Kidney epithelial cell (primary cell): Measurements from ENCODE around the gene CABP5. TPM values are rescaled to one million over a fixed set of nuclear protein-coding genes. Genes with fewer than 3 reads are reported as not detected.

Experiments
- DNase-seq: peaks from one replicate; pipeline ENCODE4 v3.0.0-alpha.2; 2010; ENCODE audit warnings: low read depth
- H3K27me3 ChIP-seq: 2 replicates; pipeline ENCODE4 v1.6.0; 2011; ENCODE audit warnings: low read length; ENCODE audit not compliant: control insufficient read depth, insufficient read depth
- H3K36me3 ChIP-seq: 2 replicates; pipeline ENCODE4 v1.5.1; 2011; ENCODE audit warnings: low read length; ENCODE audit not compliant: control insufficient read depth, insufficient read depth
- H3K4me3 ChIP-seq: 2 replicates; pipeline ENCODE4 v1.5.1; 2011; ENCODE audit warnings: low read depth, mild to moderate bottlenecking, control low read depth, low read length
- total RNA-seq: library from RNA; depleted of rRNA; stranded (reverse); fragments of >200 nt; gene quantifications from 2 replicates; pipeline ENCODE4 v1.2.3, GENCODE V29; 2015
- TF ChIP-seq, protein P1 (sequence below): IDR thresholded peaks from 2 replicates; pipeline ENCODE4 v1.5.1; 2011; ENCODE audit warnings: mild to moderate bottlenecking, moderate library complexity, low read length, control low read depth, inconsistent platforms; ENCODE audit not compliant: insufficient read depth, poor library complexity, severe bottlenecking

Gene CABP5
- total RNA-seq, 1 donor from 2014 or later = not detected

DNA sequence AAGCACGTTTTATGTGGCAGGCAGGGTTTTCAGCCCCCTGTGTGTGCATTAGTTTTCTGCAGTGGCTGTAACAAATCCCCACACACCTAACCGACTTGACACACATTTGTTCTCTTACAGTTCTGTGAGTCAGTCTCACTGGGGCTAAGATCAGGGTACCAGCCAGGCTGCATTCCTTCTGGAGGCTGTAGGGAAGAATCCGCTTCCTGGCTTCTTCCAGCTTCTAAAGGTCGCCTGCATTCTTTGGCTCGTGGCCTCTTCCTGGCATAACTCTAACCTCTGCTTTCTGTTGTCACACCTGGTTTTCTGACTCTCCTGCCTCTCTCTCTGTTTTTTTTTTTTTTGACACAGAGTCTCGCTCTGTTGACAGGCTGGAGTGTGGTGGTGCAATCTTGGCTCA lies 43.0 kb downstream of the CABP5 start:
- no peak for DNase-seq
- no peak overlapping the region for H3K4me3 ChIP-seq
- H3K27me3 ChIP-seq = no peaks in the 10 kb centered on the region
- no peaks in the 10 kb centered on the region for H3K36me3 ChIP-seq
- TF ChIP-seq, protein P1, sequence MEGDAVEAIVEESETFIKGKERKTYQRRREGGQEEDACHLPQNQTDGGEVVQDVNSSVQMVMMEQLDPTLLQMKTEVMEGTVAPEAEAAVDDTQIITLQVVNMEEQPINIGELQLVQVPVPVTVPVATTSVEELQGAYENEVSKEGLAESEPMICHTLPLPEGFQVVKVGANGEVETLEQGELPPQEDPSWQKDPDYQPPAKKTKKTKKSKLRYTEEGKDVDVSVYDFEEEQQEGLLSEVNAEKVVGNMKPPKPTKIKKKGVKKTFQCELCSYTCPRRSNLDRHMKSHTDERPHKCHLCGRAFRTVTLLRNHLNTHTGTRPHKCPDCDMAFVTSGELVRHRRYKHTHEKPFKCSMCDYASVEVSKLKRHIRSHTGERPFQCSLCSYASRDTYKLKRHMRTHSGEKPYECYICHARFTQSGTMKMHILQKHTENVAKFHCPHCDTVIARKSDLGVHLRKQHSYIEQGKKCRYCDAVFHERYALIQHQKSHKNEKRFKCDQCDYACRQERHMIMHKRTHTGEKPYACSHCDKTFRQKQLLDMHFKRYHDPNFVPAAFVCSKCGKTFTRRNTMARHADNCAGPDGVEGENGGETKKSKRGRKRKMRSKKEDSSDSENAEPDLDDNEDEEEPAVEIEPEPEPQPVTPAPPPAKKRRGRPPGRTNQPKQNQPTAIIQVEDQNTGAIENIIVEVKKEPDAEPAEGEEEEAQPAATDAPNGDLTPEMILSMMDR = no peak

DNA sequence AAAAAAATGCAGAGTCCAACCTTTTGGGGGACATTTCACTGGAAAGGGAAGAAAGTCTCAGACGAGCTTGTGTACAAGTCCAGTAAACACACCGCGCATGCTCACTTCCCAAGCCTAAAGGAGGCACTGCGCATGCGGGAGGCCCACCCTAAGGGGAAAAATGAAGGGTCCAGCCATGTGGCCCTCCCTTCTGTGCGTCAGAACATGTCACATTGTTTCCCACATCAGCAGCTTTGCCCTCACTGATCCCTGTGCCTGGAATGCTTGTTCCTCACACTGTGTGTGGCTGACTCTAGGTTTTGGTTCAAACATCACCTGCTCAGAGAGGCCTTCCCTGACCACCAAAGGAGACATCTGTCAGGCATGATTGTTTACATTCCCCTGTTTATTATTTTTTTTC lies 45.1 kb downstream of the CABP5 start:
- TF ChIP-seq, protein P1 = no peak
- Histone ChIP-seq H3K4me3 (no peak overlapping the region), H3K27me3 (no peaks in the 10 kb centered on the region), H3K36me3 (no peaks in the 10 kb centered on the region)
- no peak for DNase-seq

DNA sequence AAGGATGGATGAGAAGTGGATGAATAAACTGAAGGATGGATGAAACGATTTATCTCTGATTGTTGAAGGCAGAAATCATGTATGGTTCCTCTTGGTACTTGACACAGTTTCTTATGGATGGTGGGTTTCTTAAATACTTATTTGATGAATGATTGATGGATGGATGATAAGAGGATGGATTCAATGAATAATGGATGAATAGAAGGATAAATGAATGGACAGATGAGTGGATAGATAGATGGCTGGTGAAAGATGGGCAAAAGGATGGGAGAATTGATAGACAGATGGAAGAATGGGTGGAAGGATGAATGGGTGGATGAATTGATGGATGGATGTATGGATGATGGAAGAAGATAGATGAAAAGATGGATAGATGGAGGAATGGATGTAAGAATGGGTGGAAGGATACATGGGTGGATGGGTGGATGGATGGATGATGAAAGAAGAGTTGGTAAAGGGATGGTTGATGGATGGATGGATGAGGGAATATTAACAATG lies 47.6 kb downstream of the CABP5 start:
- TF ChIP-seq, protein P1 = no peak
- DNase-seq = no peak
- Histone ChIP-seq H3K4me3 (no peak overlapping the region), H3K36me3 (no peaks in the 10 kb centered on the region), H3K27me3 (peaks cover under 1% of the 10 kb centered on the region)

GRCh38 chr19:47994209-47994802 lies 49.6 kb downstream of the CABP5 start, which contains the start of gene ELSPBP1:
ELSPBP1 (plus strand) TSS chr19:47994632; CDS start chr19:48008668, 14,036 bp downstream.
- Histone ChIP-seq H3K36me3 (no peaks in the 10 kb centered on the region), H3K4me3 (no peak within 1 kb of the TSS), H3K27me3 (peaks cover 5% of the 10 kb centered on the region)
- peak; percentile 37 for DNase-seq
- TF ChIP-seq, protein P1 = no peak

GRCh38 chr19:47992070-47992469 lies 51.8 kb downstream of the CABP5 start, which contains the start of gene BSPH1:
BSPH1 (minus strand) TSS chr19:47992170; CDS start chr19:47992081, 89 bp downstream.
- H3K27me3 ChIP-seq = peaks cover 5% of the 10 kb centered on the region
- DNase-seq = no peak
- no peaks in the 10 kb centered on the region for H3K36me3 ChIP-seq
- TF ChIP-seq, protein P1 = no peak
- H3K4me3 ChIP-seq = no peak within 1 kb of the TSS
